ENCODE measurements around the gene EPHB3.

The EPHB3 gene

GRCh38 chr3:184563941-184564684 is 2.5 kb downstream of the EPHB3 start:
- no peak overlapping the region for H3K9ac ChIP-seq (ENCODE audit: low read length)
- H3K79me2 ChIP-seq (ENCODE audit: insufficient read depth, low read length), result no peaks in the 10 kb centered on the region
- no peaks in the 10 kb centered on the region for H3K9me2 ChIP-seq (ENCODE audit: low read depth, low read length)
- no peaks in the 10 kb centered on the region for H3F3A ChIP-seq (ENCODE audit: insufficient read depth, low read length)
- no peaks in the 10 kb centered on the region for H3K4me1 ChIP-seq (ENCODE audit: insufficient read depth, low read length, severe bottlenecking)
- H4K20me1 ChIP-seq (ENCODE audit: insufficient read depth, low read length), result no peaks in the 10 kb centered on the region
- no peak overlapping the region for H3K4me2 ChIP-seq (ENCODE audit: low read length)
- no peaks in the 10 kb centered on the region for H3K36me3 ChIP-seq (ENCODE audit: insufficient read depth, low read length)
- no peak overlapping the region for H2AFZ ChIP-seq (ENCODE audit: low read length)
- no peak overlapping the region for H3K27ac ChIP-seq (ENCODE audit: low read depth, low read length, poor library complexity, severe bottlenecking)
- TF ChIP-seq CTCF (IDR thresholded peaks at IDR 0.05; ENCODE audit: low read length) (no peak), EZH2 (IDR thresholded peaks at IDR 0.05; ENCODE audit: borderline replicate concordance, low read length) (no peak)
- H3K4me3 ChIP-seq (ENCODE audit: low read depth, low read length, poor library complexity, severe bottlenecking), result no peak overlapping the region
- 0 out of 2 replicates have a peak, but pooled peaks cover 5% of the 10 kb centered on the region for H3K27me3 ChIP-seq (ENCODE audit: insufficient read depth, low read length)
- H3K9me3 ChIP-seq (ENCODE audit: low read length), result no peaks in the 10 kb centered on the region

DNA sequence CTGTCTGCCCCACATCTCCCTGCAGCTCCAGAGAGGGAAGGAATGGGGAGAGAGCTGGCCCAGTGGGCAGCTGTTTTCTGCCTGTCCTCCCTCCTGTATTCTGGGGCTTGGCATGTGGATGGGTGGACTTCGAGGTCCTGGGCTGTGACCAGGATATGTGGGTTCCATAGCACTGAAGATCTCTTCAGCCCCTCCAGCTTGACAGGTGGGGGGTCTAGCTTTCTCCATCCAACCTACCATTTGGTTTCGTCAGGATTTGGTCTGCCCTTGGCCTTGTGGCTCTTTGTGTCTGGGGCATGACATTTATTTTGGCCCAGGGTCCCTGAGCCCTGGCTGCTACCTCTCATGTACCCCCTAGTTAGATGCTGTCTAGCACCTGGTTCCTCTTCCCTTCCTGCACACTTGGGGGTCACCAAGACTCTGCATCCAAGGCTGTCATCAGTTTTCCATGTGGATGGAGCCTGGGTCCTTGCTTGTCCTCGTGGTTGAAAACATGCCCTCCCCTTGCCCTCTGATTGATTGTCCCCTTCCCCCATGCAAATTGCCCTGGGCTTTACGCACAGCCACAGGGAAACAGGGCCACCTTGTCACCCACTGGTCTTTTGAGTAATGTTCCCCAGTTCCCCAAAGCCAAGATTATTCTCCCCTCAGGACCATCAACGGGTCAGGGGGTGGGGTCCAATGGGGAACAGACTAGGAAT is 3.2 kb downstream of the EPHB3 start:
- no peak for TF ChIP-seq EZH2 (IDR thresholded peaks at IDR 0.05; ENCODE audit: borderline replicate concordance, low read length)
- TF ChIP-seq CTCF (IDR thresholded peaks at IDR 0.05; ENCODE audit: low read length), result no peak
- H3F3A ChIP-seq (ENCODE audit: insufficient read depth, low read length), result no peaks in the 10 kb centered on the region
- no peak overlapping the region for H3K4me2 ChIP-seq (ENCODE audit: low read length)
- 0 out of 2 replicates have a peak, but pooled peaks cover 5% of the 10 kb centered on the region for H3K27me3 ChIP-seq (ENCODE audit: insufficient read depth, low read length)
- H3K36me3 ChIP-seq (ENCODE audit: insufficient read depth, low read length), result no peaks in the 10 kb centered on the region
- no peaks in the 10 kb centered on the region for H4K20me1 ChIP-seq (ENCODE audit: insufficient read depth, low read length)
- H2AFZ ChIP-seq (ENCODE audit: low read length), result no peak overlapping the region
- no peaks in the 10 kb centered on the region for H3K79me2 ChIP-seq (ENCODE audit: insufficient read depth, low read length)
- H3K27ac ChIP-seq (ENCODE audit: low read depth, low read length, poor library complexity, severe bottlenecking), result no peak overlapping the region
- no peaks in the 10 kb centered on the region for H3K4me1 ChIP-seq (ENCODE audit: insufficient read depth, low read length, severe bottlenecking)
- no peak overlapping the region for H3K4me3 ChIP-seq (ENCODE audit: low read depth, low read length, poor library complexity, severe bottlenecking)
- H3K9me3 ChIP-seq (ENCODE audit: low read length), result no peaks in the 10 kb centered on the region
- H3K9me2 ChIP-seq (ENCODE audit: low read depth, low read length), result no peaks in the 10 kb centered on the region
- no peak overlapping the region for H3K9ac ChIP-seq (ENCODE audit: low read length)

GRCh38 chr3:184565421-184566211 is 4.0 kb downstream of the EPHB3 start:
- Histone ChIP-seq H3K9ac (ENCODE audit: low read length) (no peak overlapping the region), H4K20me1 (ENCODE audit: insufficient read depth, low read length) (no peaks in the 10 kb centered on the region), H3K4me1 (ENCODE audit: insufficient read depth, low read length, severe bottlenecking) (no peaks in the 10 kb centered on the region), H2AFZ (ENCODE audit: low read length) (no peak overlapping the region), H3K27ac (ENCODE audit: low read depth, low read length, poor library complexity, severe bottlenecking) (no peak overlapping the region), H3K9me3 (ENCODE audit: low read length) (no peaks in the 10 kb centered on the region), H3F3A (ENCODE audit: insufficient read depth, low read length) (no peaks in the 10 kb centered on the region), H3K4me2 (ENCODE audit: low read length) (no peak overlapping the region), H3K36me3 (ENCODE audit: insufficient read depth, low read length) (no peaks in the 10 kb centered on the region), H3K4me3 (ENCODE audit: low read depth, low read length, poor library complexity, severe bottlenecking) (no peak overlapping the region), H3K79me2 (ENCODE audit: insufficient read depth, low read length) (no peaks in the 10 kb centered on the region), H3K9me2 (ENCODE audit: low read depth, low read length) (no peaks in the 10 kb centered on the region), H3K27me3 (ENCODE audit: insufficient read depth, low read length) (0 out of 2 replicates have a peak, but pooled peaks cover 5% of the 10 kb centered on the region)
- TF ChIP-seq EZH2 (IDR thresholded peaks at IDR 0.05; ENCODE audit: borderline replicate concordance, low read length) (no peak), CTCF (IDR thresholded peaks at IDR 0.05; ENCODE audit: low read length) (no peak)

Measured in OCI-LY1 (cell line).